GM12891 (cell line): ENCODE results near the gene URM1.

Source experiments
- POLR2A ChIP-seq: IDR thresholded peaks from 2 replicates; pipeline ENCODE4 v1.6.1; 2011; ENCODE audit warnings: low read depth, low read length, control low read depth
- POLR2AphosphoS5 ChIP-seq: IDR thresholded peaks from 2 replicates; pipeline ENCODE4 v1.6.1; 2011; ENCODE audit warnings: low read depth, low read length, control low read depth
- POU2F2 ChIP-seq: IDR thresholded peaks from 2 replicates; pipeline ENCODE4 v1.6.1; 2011; ENCODE audit warnings: low read depth, mild to moderate bottlenecking, control low read depth, low read length, moderate library complexity
- SPI1 ChIP-seq: IDR thresholded peaks from 2 replicates; pipeline ENCODE4 v1.6.1; 2011; ENCODE audit warnings: low read depth, low read length, control low read depth
- TAF1 ChIP-seq: IDR thresholded peaks from 2 replicates; pipeline ENCODE4 v1.6.1; 2011; ENCODE audit warnings: low read depth, low read length, control low read depth

- TF ChIP-seq POLR2A (no peak), POLR2AphosphoS5 (no peak), TAF1 (no peak), SPI1 (no peak), POU2F2 (no peak)
Measured at GRCh38 chr9:128419061-128419925, 48.1 kb downstream of the URM1 start.
